ENCODE results near the gene RNASE13.

RNASE13 gene

GRCh38 chr14:21029917-21030316, 4.7 kb downstream of the RNASE13 start, which contains the start of gene TPPP2:
TPPP2 (plus strand) TSS chr14:21030217; CDS start chr14:21030582, 365 bp downstream.
- Histone ChIP-seq H3K4me3 (ENCODE audit: low read depth, low read length) (no peak within 1 kb of the TSS), H3K9me3 (ENCODE audit: severe bottlenecking) (no peaks in the 10 kb centered on the region), H3K27me3 (ENCODE audit: insufficient read depth, low read depth, severe bottlenecking) (no peaks in the 10 kb centered on the region), H3K27ac (no peak within 1 kb of the TSS), H3K36me3 (no peaks in the 10 kb centered on the region)
- DNase-seq: no peak
- no peak for TF ChIP-seq CTCF (IDR thresholded peaks at IDR 0.05; ENCODE audit: low read depth, low read length)

GRCh38 chr14:21026988-21027315, 7.7 kb downstream of the RNASE13 start:
- Histone ChIP-seq H3K9me3 (ENCODE audit: severe bottlenecking) (no peaks in the 10 kb centered on the region), H3K4me3 (ENCODE audit: low read depth, low read length) (no peak overlapping the region), H3K27me3 (ENCODE audit: insufficient read depth, low read depth, severe bottlenecking) (no peaks in the 10 kb centered on the region), H3K27ac (no peak overlapping the region), H3K36me3 (no peaks in the 10 kb centered on the region)
- no peak for TF ChIP-seq CTCF (IDR thresholded peaks at IDR 0.05; ENCODE audit: low read depth, low read length)
- DNase-seq: no peak

- no peak overlapping the region for H3K27ac ChIP-seq
- H3K4me3 ChIP-seq (ENCODE audit: low read depth, low read length): no peak overlapping the region
- no peak for DNase-seq
- TF ChIP-seq CTCF (IDR thresholded peaks at IDR 0.05; ENCODE audit: low read depth, low read length): no peak
- no peaks in the 10 kb centered on the region for H3K27me3 ChIP-seq (ENCODE audit: insufficient read depth, low read depth, severe bottlenecking)
- H3K36me3 ChIP-seq: peaks cover 2% of the 10 kb centered on the region; the same call in 1 of the 2 replicates
- H3K9me3 ChIP-seq (ENCODE audit: severe bottlenecking): no peaks in the 10 kb centered on the region
Measured at GRCh38 chr14:21026274-21026987, 8.2 kb downstream of the RNASE13 start.

- H3K4me3 ChIP-seq (ENCODE audit: low read depth, low read length): peak overlapping the region; percentile 83
- H3K27ac ChIP-seq: peak overlapping the region; percentile 47
- no peaks in the 10 kb centered on the region for H3K27me3 ChIP-seq (ENCODE audit: insufficient read depth, low read depth, severe bottlenecking)
- DNase-seq: no peak
- H3K36me3 ChIP-seq: peaks cover 6% of the 10 kb centered on the region; the same call in 1 of the 2 replicates
- H3K9me3 ChIP-seq (ENCODE audit: severe bottlenecking): no peaks in the 10 kb centered on the region
- TF ChIP-seq CTCF (IDR thresholded peaks at IDR 0.05; ENCODE audit: low read depth, low read length): no peak
Measured at GRCh38 chr14:21025371-21026273, 9.0 kb downstream of the RNASE13 start.

GRCh38 chr14:21024585-21025370, 9.8 kb downstream of the RNASE13 start, which contains the start of gene NDRG2:
NDRG2 (minus strand) TSS chr14:21025061; CDS start chr14:21023315, 1,746 bp downstream.
- Histone ChIP-seq H3K27ac (peak within 1 kb of the TSS; percentile 78), H3K27me3 (ENCODE audit: insufficient read depth, low read depth, severe bottlenecking) (no peaks in the 10 kb centered on the region), H3K9me3 (ENCODE audit: severe bottlenecking) (no peaks in the 10 kb centered on the region), H3K4me3 (ENCODE audit: low read depth, low read length) (peak within 1 kb of the TSS; percentile 83), H3K36me3 (peaks cover 10% of the 10 kb centered on the region; the same call in 1 of the 2 replicates)
- TF ChIP-seq CTCF (IDR thresholded peaks at IDR 0.05; ENCODE audit: low read depth, low read length): no peak
- peak; percentile 91 for DNase-seq
